GM21390 (cell line): ENCODE results near the gene XPO1.

Source experiments
- ATAC-seq: cut with Tn5 transposase; IDR thresholded peaks from one replicate; pipeline ENCODE4 v1.9.1; 2021; ENCODE audit not compliant: unreplicated experiment

The XPO1 gene

DNA sequence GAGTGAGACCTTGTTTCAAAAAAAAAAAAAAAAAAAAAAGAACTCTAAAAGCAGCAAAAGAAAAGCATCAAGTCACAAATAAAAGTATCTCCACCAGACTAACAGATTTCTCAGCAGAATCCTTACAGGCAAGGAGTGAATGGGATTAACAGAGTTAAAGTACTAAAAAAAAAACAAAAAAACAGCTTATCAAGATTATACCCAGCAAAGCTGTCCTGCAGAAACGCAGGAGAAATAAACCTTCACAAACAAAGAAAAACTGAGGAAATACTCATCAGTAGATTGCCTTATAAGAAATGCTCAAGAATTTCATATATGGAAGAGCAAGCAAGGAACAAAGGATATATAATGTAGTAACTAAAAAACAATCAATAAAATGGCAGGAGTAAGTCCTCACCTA lies 102.9 kb downstream of the XPO1 start:
- ATAC-seq: no peak

GRCh38 chr2:61434314-61434713 lies 103.8 kb downstream of the XPO1 start:
- ATAC-seq: no peak

DNA sequence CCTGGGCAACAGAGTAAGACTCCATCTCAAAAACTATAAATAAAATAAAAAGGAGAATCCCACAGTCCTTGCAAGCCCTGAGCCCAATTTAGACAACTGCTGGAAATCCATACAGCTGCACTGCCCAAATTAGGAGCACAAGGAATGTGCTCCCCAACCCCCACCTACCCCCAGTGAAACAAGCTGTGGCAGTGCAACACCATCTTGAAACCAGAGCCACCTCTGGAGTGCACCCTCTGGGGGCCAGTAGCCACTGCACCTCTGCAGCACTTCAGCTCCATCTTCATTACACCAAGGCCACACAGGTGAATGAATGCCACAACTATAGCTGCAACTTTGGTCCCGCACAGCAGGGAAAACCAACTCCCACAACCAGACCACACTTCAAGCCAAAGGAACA lies 104.5 kb downstream of the XPO1 start:
- no peak for ATAC-seq

- ATAC-seq: no peak
Measured at GRCh38 chr2:61432990-61433389, 105.2 kb downstream of the XPO1 start.

GRCh38 chr2:61431345-61431744 lies 106.8 kb downstream of the XPO1 start:
- no peak for ATAC-seq
